GM23338 (cell line): ENCODE data around the gene KLF9.

Experiments used
- CREB1 ChIP-seq: fragments of 250-450 bp; sonication (Bioruptor Pico); IDR thresholded peaks from 2 replicates; pipeline ENCODE4 v1.5.0; 2020; ENCODE audit warnings: low read depth, mild to moderate bottlenecking, moderate library complexity
- CTCF ChIP-seq, 2 experiments: fragments of 200-600 bp in 1 of 2; sonication (generic) in 1 of 2; conservative IDR thresholded peaks; 2 replicates each; pipeline versions ENCODE4 v1.5.1 to v1.6.1; 2016 to 2017; ENCODE audit warnings: antibody characterized with exemption in 2 of 2, low read depth in 2 of 2, mild to moderate bottlenecking in 2 of 2, moderate library complexity in 1 of 2
- ETS1 ChIP-seq: IDR thresholded peaks from 2 replicates; pipeline ENCODE4 v1.6.1; 2016; ENCODE audit warnings: antibody characterized with exemption
- EZH2 ChIP-seq: fragments of 200-600 bp; sonication (generic); IDR thresholded peaks from one replicate; pipeline ENCODE4 v1.8.0; 2017; ENCODE audit warnings: antibody characterized with exemption, mild to moderate bottlenecking, low read depth; ENCODE audit not compliant: unreplicated experiment
- EZH2phosphoT487 ChIP-seq: fragments of 200-600 bp; sonication (generic); IDR thresholded peaks from one replicate; pipeline ENCODE4 v1.8.1; 2018; ENCODE audit warnings: antibody characterized with exemption; ENCODE audit not compliant: unreplicated experiment
- JUNB ChIP-seq: IDR thresholded peaks from one replicate; pipeline ENCODE4 v1.6.1; 2016; ENCODE audit warnings: antibody characterized with exemption; ENCODE audit not compliant: unreplicated experiment
- POLR2AphosphoS5 ChIP-seq: IDR thresholded peaks from 2 replicates; pipeline ENCODE4 v1.6.1; 2016; ENCODE audit warnings: antibody characterized with exemption, low read depth
- REST ChIP-seq: IDR thresholded peaks from one replicate; pipeline ENCODE4 v1.6.1; 2018; ENCODE audit warnings: antibody characterized with exemption; ENCODE audit not compliant: unreplicated experiment
- ZNF114 ChIP-seq: fragments of 250-450 bp; sonication (Bioruptor Pico); IDR thresholded peaks from 2 replicates; pipeline ENCODE4 v1.5.0; 2020; ENCODE audit warnings: mild to moderate bottlenecking, moderate library complexity
- ZNF462 ChIP-seq: fragments of 250-450 bp; sonication (Bioruptor Pico); IDR thresholded peaks from 2 replicates; pipeline ENCODE4 v1.5.0; 2020; ENCODE audit warnings: mild to moderate bottlenecking, moderate library complexity

GRCh38 chr9:70389621-70390266 is 24.7 kb downstream of the KLF9 start:
- TF ChIP-seq EZH2 (no peak), CTCF (conservative IDR thresholded peaks at IDR 0.05; ENCODE audit: low read depth in 2 of 2) (no peak), REST (peak; percentile 70), POLR2AphosphoS5 (no peak), ZNF114 (CRISPR knock-in tag) (no peak), EZH2phosphoT487 (no peak), JUNB (no peak), ETS1 (no peak), CREB1 (no peak), ZNF462 (no peak)
